HepG2 (cell line): ENCODE data around the gene DND1. TPM values are rescaled to one million over a fixed set of nuclear protein-coding genes. Genes with fewer than 3 reads are reported as not detected.

Source experiments
- AHR ChIP-seq: IDR thresholded peaks from 2 replicates; pipeline ENCODE4 v1.6.1; 2018; ENCODE audit warnings: missing genetic modification reagents, missing compliant biosample characterization
- ARID2 ChIP-seq: sonication (generic); formaldehyde crosslinking; IDR thresholded peaks from 2 replicates; pipeline ENCODE4 v1.8.1; 2022; ENCODE audit warnings: mild to moderate bottlenecking, missing genetic modification reagents, borderline replicate concordance
- CREB1 ChIP-seq, 2 experiments: fragments of 450-650 bp in 1 of 2; IDR thresholded peaks; 2 replicates each; pipeline ENCODE4 v1.6.1; 2016 to 2017; ENCODE audit warnings: control low read depth in 1 of 2, mild to moderate bottlenecking in 1 of 2, missing compliant biosample characterization in 1 of 2, missing genetic modification characterization in 1 of 2
- DNMT3B ChIP-seq: conservative IDR thresholded peaks from 2 replicates; pipeline ENCODE4 v1.6.1; 2016; ENCODE audit warnings: missing biosample characterization, control low read depth
- DR1 ChIP-seq: sonication (generic); formaldehyde crosslinking; IDR thresholded peaks from 2 replicates; pipeline ENCODE4 v1.8.0; 2021; ENCODE audit warnings: mild to moderate bottlenecking, missing genetic modification reagents, inconsistent platforms
- HDAC2 ChIP-seq: sonication (generic); formaldehyde crosslinking; IDR thresholded peaks from 2 replicates; pipeline ENCODE4 v1.4.0; 2020; ENCODE audit warnings: missing genetic modification reagents
- MAF1 ChIP-seq: sonication (generic); formaldehyde crosslinking; IDR thresholded peaks from 2 replicates; pipeline ENCODE4 v1.5.0; 2020; ENCODE audit warnings: missing genetic modification reagents, borderline replicate concordance
- MEF2D ChIP-seq: sonication (generic); formaldehyde crosslinking; IDR thresholded peaks from 2 replicates; pipeline ENCODE4 v1.5.1; 2020; ENCODE audit warnings: mild to moderate bottlenecking, missing genetic modification reagents
- NONO ChIP-seq, 2 experiments: fragments of 450-650 bp in 1 of 2; sonication (generic) in 1 of 2; formaldehyde crosslinking in 1 of 2; IDR thresholded peaks in 1 of 2; conservative IDR thresholded peaks in 1 of 2; 2 replicates each; pipeline versions ENCODE4 v1.6.1 to v1.8.0; 2017 to 2022; ENCODE audit warnings: mild to moderate bottlenecking in 1 of 2, missing genetic modification reagents in 1 of 2, moderate library complexity in 1 of 2
- RFXANK ChIP-seq: IDR thresholded peaks from 2 replicates; pipeline ENCODE4 v1.6.1; 2016
- SOX6 ChIP-seq, 2 experiments: fragments of 450-650 bp in 1 of 2; sonication (generic) in 1 of 2; formaldehyde crosslinking in 1 of 2; IDR thresholded peaks; 2 replicates each; pipeline versions ENCODE4 v1.4.0 to v1.6.1; 2017 to 2020; ENCODE audit warnings: antibody characterized with exemption in 1 of 2, mild to moderate bottlenecking in 1 of 2, missing genetic modification reagents in 1 of 2
- TARDBP ChIP-seq: sonication (generic); formaldehyde crosslinking; IDR thresholded peaks from 2 replicates; pipeline ENCODE4 v1.8.0; 2022; ENCODE audit warnings: mild to moderate bottlenecking, missing genetic modification reagents
- TSC22D2 ChIP-seq: sonication (generic); formaldehyde crosslinking; IDR thresholded peaks from 2 replicates; pipeline ENCODE4 v1.5.1; 2020; ENCODE audit warnings: missing genetic modification reagents, mild to moderate bottlenecking, borderline replicate concordance
- ZNF235 ChIP-seq: sonication (generic); formaldehyde crosslinking; IDR thresholded peaks from 2 replicates; pipeline ENCODE4 v1.8.1; 2023; ENCODE audit warnings: mild to moderate bottlenecking, missing genetic modification reagents, borderline replicate concordance
- ZNF510 ChIP-seq: sonication (generic); formaldehyde crosslinking; IDR thresholded peaks from 2 replicates; pipeline ENCODE4 v1.4.0; 2020; ENCODE audit warnings: low read depth, mild to moderate bottlenecking, missing genetic modification reagents
- ZNF619 ChIP-seq: sonication (generic); formaldehyde crosslinking; IDR thresholded peaks from 2 replicates; pipeline ENCODE4 v1.4.0; 2020; ENCODE audit warnings: mild to moderate bottlenecking, missing genetic modification reagents
- ZNF800 ChIP-seq: sonication (generic); formaldehyde crosslinking; IDR thresholded peaks from 2 replicates; pipeline ENCODE4 v1.4.0; 2020; ENCODE audit warnings: missing genetic modification reagents
- ZSCAN31 ChIP-seq: sonication (generic); formaldehyde crosslinking; IDR thresholded peaks from 2 replicates; pipeline ENCODE4 v1.5.0; 2020; ENCODE audit warnings: low read depth, mild to moderate bottlenecking, missing genetic modification reagents
- ZSCAN5A ChIP-seq: sonication (generic); formaldehyde crosslinking; IDR thresholded peaks from 2 replicates; pipeline ENCODE4 v1.8.0; 2022; ENCODE audit warnings: mild to moderate bottlenecking, missing genetic modification reagents, borderline replicate concordance
- polyA plus RNA-seq, 8 experiments: library from polyadenylated mRNA; depleted of rRNA in 3 of 8; stranded (reverse) in 7 of 8; unstranded in 1 of 8; fragments of >200 nt; fragmentation: Illumina TruSeq in 4 of 8; extraction: Trizol in 4 of 8; gene quantifications; 2 replicates each; pipeline versions ENCODE4 v1.2.1 to v1.2.3, GENCODE V29; 2011 to 2016; ENCODE audit warnings: low read depth in 4 of 8, missing spikeins in 1 of 8, mixed read lengths in 1 of 8; ENCODE audit not compliant: insufficient read depth in 1 of 8
- total RNA-seq, 5 experiments: library from RNA; depleted of rRNA; stranded (reverse); fragments of >200 nt; fragmentation: Illumina TruSeq; extraction: Trizol; gene quantifications; 2 replicates each; pipeline ENCODE4 v1.2.3, GENCODE V29; 2016; ENCODE audit warnings: low read depth in 1 of 5
- TF ChIP-seq, protein P1 (sequence below): IDR thresholded peaks from 2 replicates; pipeline ENCODE4 v1.6.1; 2018; ENCODE audit warnings: missing genetic modification reagents

The DND1 gene
- total and polyA plus RNA-seq, 2 of the 13 experiments (the other 11 are each of a cell fraction or from before 2014, with no cell fraction given): 0.48 to 0.55 TPM

DNA sequence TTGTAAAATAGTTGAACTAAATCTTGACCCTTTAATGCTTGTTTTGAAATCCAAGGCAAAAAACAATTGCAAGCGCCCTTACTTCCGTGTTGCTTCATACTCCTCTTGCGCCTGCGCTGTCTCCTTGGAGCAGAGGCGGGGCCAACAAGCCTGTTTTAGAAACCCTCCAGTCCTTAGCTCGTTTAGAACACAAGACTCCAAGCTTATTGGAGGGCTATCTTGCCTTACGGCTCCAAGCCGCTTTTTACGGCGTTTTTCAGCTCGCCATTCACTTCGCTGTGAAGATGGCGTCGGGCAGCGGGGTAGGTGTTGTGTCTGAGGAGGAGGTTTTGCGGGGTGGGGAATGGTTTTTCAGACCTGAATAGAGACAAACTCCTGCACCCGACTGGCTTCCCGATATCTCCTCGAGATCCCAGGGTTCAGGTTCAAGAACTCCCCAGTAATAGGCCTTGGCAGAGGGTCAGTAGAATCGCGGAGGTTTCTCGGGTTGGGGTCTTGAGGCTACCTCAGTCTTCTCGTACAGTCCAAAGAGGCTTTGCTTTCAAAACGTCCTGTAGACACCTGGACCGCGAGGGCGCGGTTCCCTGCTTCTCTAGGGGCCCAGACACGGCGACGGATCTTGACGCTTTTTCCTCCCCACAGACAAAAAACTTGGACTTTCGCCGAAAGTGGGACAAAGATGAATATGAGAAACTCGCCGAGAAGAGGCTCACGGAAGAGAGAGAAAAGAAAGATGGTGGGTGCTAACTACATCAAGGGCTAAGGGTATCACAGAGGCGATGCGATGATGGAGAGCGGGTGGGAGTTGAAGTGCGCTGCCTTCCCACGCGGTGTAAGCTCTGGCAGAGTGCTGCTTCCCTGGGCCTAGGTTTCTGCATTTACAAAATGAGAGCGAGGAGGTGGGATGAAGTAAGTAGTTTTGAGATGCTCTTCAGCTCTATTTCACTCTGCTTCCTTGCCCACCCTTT lies 27.1 kb upstream of the DND1 start, which contains the start of gene ZMAT2 (continued):
- peak; percentile 78 for TF ChIP-seq TARDBP
- TF ChIP-seq ZSCAN31 (CRISPR knock-in tag): 0 out of 2 replicates have a peak, but pooled peaks have one; percentile 30
- TF ChIP-seq SOX6 (IDR thresholded peaks at IDR 0.05): no peak
- TF ChIP-seq SOX6 (CRISPR knock-in tag; IDR thresholded peaks at IDR 0.05): 0 out of 2 replicates have a peak, but pooled peaks have one; percentile 29
- TF ChIP-seq ZNF510 (CRISPR knock-in tag): no peak
- TF ChIP-seq, protein P1, sequence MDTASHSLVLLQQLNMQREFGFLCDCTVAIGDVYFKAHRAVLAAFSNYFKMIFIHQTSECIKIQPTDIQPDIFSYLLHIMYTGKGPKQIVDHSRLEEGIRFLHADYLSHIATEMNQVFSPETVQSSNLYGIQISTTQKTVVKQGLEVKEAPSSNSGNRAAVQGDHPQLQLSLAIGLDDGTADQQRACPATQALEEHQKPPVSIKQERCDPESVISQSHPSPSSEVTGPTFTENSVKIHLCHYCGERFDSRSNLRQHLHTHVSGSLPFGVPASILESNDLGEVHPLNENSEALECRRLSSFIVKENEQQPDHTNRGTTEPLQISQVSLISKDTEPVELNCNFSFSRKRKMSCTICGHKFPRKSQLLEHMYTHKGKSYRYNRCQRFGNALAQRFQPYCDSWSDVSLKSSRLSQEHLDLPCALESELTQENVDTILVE (CRISPR knock-in tag): peak; percentile 39
- TF ChIP-seq MAF1: no peak
- TF ChIP-seq NONO (IDR thresholded peaks at IDR 0.05): no peak
- TF ChIP-seq NONO (CRISPR knock-in tag; conservative IDR thresholded peaks at IDR 0.05): peak; percentile 48; the same call in 1 of the 2 replicates
- peak; percentile 49; the same call in 1 of the 2 replicates for TF ChIP-seq ZNF619 (CRISPR knock-in tag)
- peak; percentile 88 for TF ChIP-seq HDAC2
- no peak for TF ChIP-seq RFXANK (CRISPR knock-in tag)
- TF ChIP-seq MEF2D (CRISPR knock-in tag): peak; percentile 71
- TF ChIP-seq DR1 (CRISPR knock-in tag): no peak
- no peak for TF ChIP-seq ZNF800 (CRISPR knock-in tag)
- no peak for TF ChIP-seq ZNF235 (CRISPR knock-in tag)
- TF ChIP-seq TSC22D2 (CRISPR knock-in tag): peak; percentile 46; the same call in 1 of the 2 replicates
- TF ChIP-seq ZSCAN5A (CRISPR knock-in tag): peak; percentile 37; the same call in 1 of the 2 replicates
- peak; percentile 90 for TF ChIP-seq DNMT3B (CRISPR knock-in tag)
- TF ChIP-seq AHR: peak; percentile 69
- no peak for TF ChIP-seq CREB1 (IDR thresholded peaks at IDR 0.05)
- TF ChIP-seq CREB1 (CRISPR knock-in tag; IDR thresholded peaks at IDR 0.05): peak; percentile 87; the same call in 1 of the 2 replicates
- peak; percentile 43; the same call in 1 of the 2 replicates for TF ChIP-seq ARID2
